ENCODE results near the gene ARHGAP1. TPM values are rescaled to one million over a fixed set of nuclear protein-coding genes. Genes with fewer than 3 reads are reported as not detected.
"Not testable (repeated sequence)": the region's sequence is repeated elsewhere in the genome, so short reads cannot be mapped to it uniquely, and the experiment has no call there.

Gene ARHGAP1
- total and polyA plus RNA-seq, 2 donors (not counting 3 experiments of a cell fraction or from before 2014, with no cell fraction given): 30.9 to 58.2 TPM

GRCh38 chr11:46718155-46719019, 18.0 kb upstream of the ARHGAP1 start:
- H3K4me3 ChIP-seq (replicated peaks in 1 of 3; ENCODE audit: insufficient read depth in 1 of 3, low read depth in 1 of 3, low read length in 3 of 3): no peak overlapping the region
- no peaks in the 10 kb centered on the region for H3K27me3 ChIP-seq (ENCODE audit: control insufficient read depth in 2 of 2, insufficient read depth in 2 of 2, low read length in 2 of 2)
- BruUV-seq (replicated peaks): no TSS peak
- CTCF ChIA-PET: no interaction called here
- H3K36me3 ChIP-seq (ENCODE audit: control insufficient read depth in 2 of 2, extremely low read depth in 1 of 2, insufficient read depth in 2 of 2, low read length in 2 of 2): no peaks in the 10 kb centered on the region
- no peaks in the 10 kb centered on the region for H3K9me1 ChIP-seq (replicated peaks; ENCODE audit: control insufficient read depth, extremely low read depth, insufficient read depth, low read length)
- FAIRE-seq (peak; percentile 43), DNase-seq (ENCODE audit: low read depth, low spot score) (no peak)
- dilution Hi-C loops (cut with MboI; ENCODE audit: extremely low pct_ligation_motif_present, low sequenced_read_pairs) (no loop called here), intact Hi-C loops (cut with micrococcal nuclease) (no loop called here)
- no peak overlapping the region for H3K9ac ChIP-seq (replicated peaks; ENCODE audit: extremely low read depth, insufficient read depth, low read length)
- H3K4me1 ChIP-seq (ENCODE audit: control insufficient read depth, extremely low read depth, insufficient read depth, low read length): peaks cover 6% of the 10 kb centered on the region
- POLR2A ChIA-PET: no interaction called here
- no peak for TF ChIP-seq CTCF (IDR thresholded peaks at IDR 0.05; ENCODE audit: extremely low read depth in 1 of 2, insufficient read depth in 1 of 2, low read depth in 1 of 2, low read length in 2 of 2)
- TF ChIP-seq FOS (IDR thresholded peaks at IDR 0.05; ENCODE audit: borderline replicate concordance, insufficient read depth, low read length): no peak
- no peak for TF ChIP-seq GATA2 (IDR thresholded peaks at IDR 0.05; ENCODE audit: insufficient read depth, insufficient read length, low read depth, low read length)
- no peak for TF ChIP-seq POLR2AphosphoS5 (IDR thresholded peaks at IDR 0.05; ENCODE audit: insufficient read depth, low read depth, low read length)
- no peak for TF ChIP-seq POLR2A (IDR thresholded peaks at IDR 0.05; ENCODE audit: low read depth, low read length)
- no peak for TF ChIP-seq EZH2 (IDR thresholded peaks at IDR 0.05; ENCODE audit: borderline replicate concordance, low read depth, low read length, severe bottlenecking)
- TF ChIP-seq, protein P1, sequence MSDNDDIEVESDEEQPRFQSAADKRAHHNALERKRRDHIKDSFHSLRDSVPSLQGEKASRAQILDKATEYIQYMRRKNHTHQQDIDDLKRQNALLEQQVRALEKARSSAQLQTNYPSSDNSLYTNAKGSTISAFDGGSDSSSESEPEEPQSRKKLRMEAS (IDR thresholded peaks at IDR 0.05; ENCODE audit: insufficient read depth, insufficient read length): no peak
- TF ChIP-seq JUN (IDR thresholded peaks at IDR 0.05; ENCODE audit: borderline replicate concordance, insufficient read depth, insufficient read length, low read depth): no peak
- no peak for TF ChIP-seq MYC (IDR thresholded peaks at IDR 0.05; ENCODE audit: low read depth, low read length)
- no peak overlapping the region for H3K4me2 ChIP-seq (ENCODE audit: insufficient read depth, low read length)
- H3K79me2 ChIP-seq (ENCODE audit: control insufficient read depth, insufficient read depth, low read length): no peaks in the 10 kb centered on the region
- H3K9me3 ChIP-seq (replicated peaks; ENCODE audit: control insufficient read depth, insufficient read depth, low read length): no peaks in the 10 kb centered on the region
- no peak overlapping the region for H3K27ac ChIP-seq (ENCODE audit: insufficient read depth, low read depth, low read length)
- peak overlapping the region; percentile 19 for H2AFZ ChIP-seq (ENCODE audit: low read depth, low read length)
- H4K20me1 ChIP-seq (replicated peaks; ENCODE audit: control insufficient read depth, extremely low read depth, insufficient read depth, low read length): no peaks in the 10 kb centered on the region

DNA sequence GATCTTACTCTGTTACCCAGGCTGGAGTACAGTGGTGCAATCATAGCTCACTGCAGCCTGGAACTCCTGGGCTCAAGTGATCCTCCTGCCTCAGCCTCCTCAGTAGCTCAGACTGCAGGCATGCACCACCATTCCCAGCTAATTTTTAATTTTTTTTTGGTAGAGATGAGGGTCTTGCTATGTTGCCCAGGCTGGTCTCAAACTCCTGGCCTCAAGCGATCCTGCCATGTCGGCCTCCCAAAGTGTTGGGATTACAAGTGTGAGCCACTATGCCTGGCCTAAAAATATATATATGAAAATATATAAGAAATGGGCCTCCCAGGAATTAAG, 17.4 kb upstream of the ARHGAP1 start:
- H3K27me3 ChIP-seq (ENCODE audit: control insufficient read depth in 2 of 2, insufficient read depth in 2 of 2, low read length in 2 of 2); H3K9me3 ChIP-seq (replicated peaks; ENCODE audit: control insufficient read depth, insufficient read depth, low read length); H3K9me1 ChIP-seq (replicated peaks; ENCODE audit: control insufficient read depth, extremely low read depth, insufficient read depth, low read length); H4K20me1 ChIP-seq (replicated peaks; ENCODE audit: control insufficient read depth, extremely low read depth, insufficient read depth, low read length); H3K4me2 ChIP-seq (ENCODE audit: insufficient read depth, low read length); H3K36me3 ChIP-seq (ENCODE audit: control insufficient read depth in 2 of 2, extremely low read depth in 1 of 2, insufficient read depth in 2 of 2, low read length in 2 of 2); DNase-seq (ENCODE audit: low read depth, low spot score); intact Hi-C loops (cut with micrococcal nuclease); dilution Hi-C loops (cut with MboI; ENCODE audit: extremely low pct_ligation_motif_present, low sequenced_read_pairs); H3K27ac ChIP-seq (ENCODE audit: insufficient read depth, low read depth, low read length); H3K9ac ChIP-seq (replicated peaks; ENCODE audit: extremely low read depth, insufficient read depth, low read length); FAIRE-seq; H2AFZ ChIP-seq (ENCODE audit: low read depth, low read length); H3K4me1 ChIP-seq (ENCODE audit: control insufficient read depth, extremely low read depth, insufficient read depth, low read length); CTCF ChIA-PET; BruUV-seq (replicated peaks); H3K79me2 ChIP-seq (ENCODE audit: control insufficient read depth, insufficient read depth, low read length); POLR2A ChIA-PET; H3K4me3 ChIP-seq (replicated peaks in 1 of 3; ENCODE audit: insufficient read depth in 1 of 3, low read depth in 1 of 3, low read length in 3 of 3): not testable (repeated sequence)
